Measurements from ENCODE around the gene CCDC158.

DNA sequence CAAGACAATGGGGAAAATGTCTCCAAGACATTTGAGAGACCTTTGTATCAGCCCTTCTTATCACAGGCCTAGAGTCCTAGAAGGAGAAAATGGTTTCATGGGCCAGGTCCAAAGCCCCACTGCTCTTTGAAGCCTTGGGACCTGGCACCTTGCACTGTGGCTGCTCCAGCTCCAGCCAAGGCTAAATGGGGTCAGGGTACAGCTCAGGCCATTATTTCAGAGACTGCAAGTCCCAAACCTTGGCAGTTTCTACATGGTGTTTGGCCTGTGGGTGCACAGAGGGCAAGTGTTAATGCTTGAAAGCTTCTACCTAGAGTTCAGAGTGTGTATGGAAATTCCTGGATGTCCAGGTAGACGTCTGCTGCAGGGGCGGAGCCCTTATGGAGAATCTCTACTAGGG, 42.6 kb upstream of the CCDC158 start:
- TF ChIP-seq POLR2A (IDR thresholded peaks at IDR 0.05): no peak
- TF ChIP-seq CTCF (IDR thresholded peaks at IDR 0.05): no peak

Measured in gastroesophageal sphincter (tissue), 3 donors.